ENCODE results near the gene KCTD5.

Gene KCTD5

DNA sequence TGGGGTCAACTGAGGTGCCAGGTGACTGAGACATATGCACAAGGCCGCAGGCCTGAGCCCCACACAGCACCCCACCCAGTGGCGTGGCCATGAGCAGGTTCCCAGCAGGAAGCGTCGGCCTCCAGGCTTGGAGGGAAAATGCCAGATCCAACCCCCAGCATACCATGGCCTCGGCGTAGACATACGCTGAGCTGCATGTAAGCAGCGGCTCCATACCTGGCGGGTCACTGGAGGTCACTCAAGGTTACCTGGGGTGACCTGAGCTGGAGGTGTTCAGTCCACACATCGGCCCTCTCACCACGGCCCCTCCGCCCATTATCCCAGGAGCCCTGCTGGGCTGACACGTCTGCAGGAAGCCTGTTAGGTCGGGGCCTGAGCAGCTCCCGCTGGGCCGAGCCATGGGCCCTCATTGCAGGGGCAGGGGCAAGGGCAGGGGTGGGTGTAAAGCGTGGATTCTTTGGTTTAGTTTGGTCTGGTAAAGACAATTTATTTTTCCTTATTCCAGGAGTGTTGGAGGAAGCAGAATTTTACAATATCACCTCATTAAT is 15.2 kb downstream of the KCTD5 start:
- no peak for DNase-seq (ENCODE audit: low read depth)

DNA sequence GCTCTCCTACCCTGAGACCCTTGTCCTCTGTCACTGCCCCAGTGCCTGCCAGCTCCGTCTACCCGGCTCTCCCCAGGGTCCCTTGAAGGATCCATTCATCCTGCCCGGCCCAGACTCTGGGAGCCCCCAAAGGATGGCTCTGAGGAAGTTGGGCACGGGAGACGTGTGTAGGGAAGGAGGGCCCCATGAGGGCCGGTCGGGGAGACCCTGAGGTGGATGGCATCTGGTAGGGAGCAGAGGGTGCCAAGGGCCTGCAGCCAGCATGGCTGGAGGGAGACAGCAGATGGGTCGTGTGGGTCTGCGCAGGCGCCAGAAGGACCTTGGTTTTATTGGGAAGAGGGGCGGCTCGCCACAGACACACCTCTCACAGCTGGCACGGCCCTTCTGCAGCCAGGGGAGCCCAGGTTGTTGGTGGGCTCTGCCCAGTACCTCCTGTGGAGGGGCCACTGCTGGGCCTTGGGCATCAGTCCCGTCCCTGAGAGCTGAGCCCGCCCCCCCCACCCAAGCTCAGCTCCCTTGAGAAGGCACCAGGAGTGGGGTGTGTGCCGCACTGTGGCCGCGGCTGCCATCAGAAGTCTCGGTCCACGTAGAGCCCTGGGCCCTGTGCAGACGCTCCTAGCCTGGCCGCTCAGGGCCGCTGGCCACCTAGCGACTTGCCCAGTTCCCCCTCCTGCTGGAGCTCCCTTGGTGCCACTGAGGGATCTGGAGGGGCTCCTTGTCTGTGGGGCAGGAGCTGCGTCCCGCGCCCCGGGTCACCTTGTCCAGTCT is 16.0 kb downstream of the KCTD5 start:
- no peak for DNase-seq (ENCODE audit: low read depth)

- DNase-seq (ENCODE audit: low read depth), result no peak
Measured at GRCh38 chr16:2698965-2699750, 16.8 kb downstream of the KCTD5 start.

- no peak for DNase-seq (ENCODE audit: low read depth)
Measured at GRCh38 chr16:2699791-2700600, 17.7 kb downstream of the KCTD5 start.

DNA sequence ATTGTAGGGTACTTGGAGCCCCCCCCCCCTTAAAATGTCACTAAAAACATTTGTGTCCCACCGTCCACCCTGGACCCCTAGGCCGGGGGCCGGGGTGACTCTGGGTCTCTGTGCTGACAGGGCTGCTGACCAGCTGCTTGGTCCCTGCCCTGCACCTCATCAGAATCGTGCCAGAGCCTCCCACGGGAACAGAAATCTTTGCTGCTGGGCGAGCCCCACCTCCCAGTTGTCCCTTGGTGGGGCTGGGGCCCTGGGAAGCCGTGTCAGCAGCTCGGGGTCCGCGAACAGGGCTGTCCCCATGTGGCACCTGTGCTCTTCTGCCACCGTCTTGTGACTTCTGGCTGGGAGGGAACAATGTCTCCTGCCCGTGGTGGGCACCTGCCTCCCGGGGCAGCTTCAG is 18.5 kb downstream of the KCTD5 start:
- no peak for DNase-seq (ENCODE audit: low read depth)

- no peak for DNase-seq (ENCODE audit: low read depth)
Measured at GRCh38 chr16:2701272-2701671, 18.9 kb downstream of the KCTD5 start.

- DNase-seq (ENCODE audit: low read depth), result no peak
Measured at GRCh38 chr16:2701713-2702437, 19.6 kb downstream of the KCTD5 start.

DNA sequence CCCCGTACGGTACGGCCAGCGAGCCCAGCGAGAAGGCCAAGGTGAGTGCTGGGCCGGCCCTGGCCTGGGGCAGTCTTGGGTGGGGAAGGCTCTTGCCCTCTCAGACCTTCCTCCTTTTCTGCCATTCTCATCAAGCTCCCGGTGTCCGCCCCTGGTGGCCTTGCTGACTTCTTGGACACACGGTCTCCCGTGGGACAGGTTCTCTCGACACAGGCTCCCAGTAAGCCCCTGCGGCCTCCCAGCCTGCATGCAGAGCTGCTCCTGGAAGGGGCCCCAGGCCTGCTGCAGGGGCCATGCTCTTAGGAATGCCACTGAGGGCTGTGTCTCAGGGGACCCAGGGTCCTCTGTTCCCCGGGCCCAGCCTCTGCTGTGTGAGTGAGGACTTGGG is 20.1 kb downstream of the KCTD5 start:
- no peak for DNase-seq (ENCODE audit: low read depth)

DNA sequence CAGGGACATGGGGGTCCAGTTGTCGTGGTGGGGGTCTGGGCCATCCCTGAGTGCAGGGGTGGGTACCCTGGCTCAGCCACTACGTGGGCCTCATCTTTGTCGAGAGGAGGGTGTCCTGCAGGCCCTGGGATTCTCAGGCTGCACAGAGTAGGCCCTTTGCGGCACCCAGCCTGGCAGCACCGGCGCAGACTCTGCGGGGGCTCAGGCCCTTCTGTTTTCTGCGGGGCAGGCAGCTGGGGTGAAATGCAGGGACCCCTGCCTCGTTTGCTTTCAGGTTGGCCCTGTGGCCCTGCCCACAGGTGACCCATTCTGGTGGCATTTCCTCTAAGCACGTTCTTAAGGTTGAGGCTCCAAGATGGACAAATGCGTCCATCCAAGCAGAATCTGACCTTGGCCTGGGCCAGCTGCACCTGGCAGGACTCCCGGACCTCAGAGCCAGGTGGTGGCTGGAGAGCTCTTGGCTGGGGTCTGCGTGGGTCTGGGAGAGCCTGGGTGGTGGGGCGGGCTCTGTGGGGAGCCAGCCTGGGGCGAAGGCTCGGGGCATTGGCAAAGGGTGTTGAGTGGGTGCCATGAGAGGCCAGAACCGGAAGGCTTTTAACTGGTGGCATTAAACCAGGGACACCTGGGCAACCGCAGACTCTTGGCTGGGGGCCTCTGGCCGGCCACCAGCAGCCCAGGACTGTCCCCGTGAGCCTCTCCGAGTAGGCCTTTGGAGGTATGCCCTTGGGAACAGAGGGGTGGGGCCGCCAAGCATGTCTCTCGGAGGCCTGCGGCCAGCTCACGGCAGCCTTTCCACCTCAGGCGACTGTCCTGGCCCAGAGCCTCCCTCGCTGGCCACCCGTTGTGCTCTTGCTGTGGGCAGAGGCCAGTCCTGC is 20.8 kb downstream of the KCTD5 start:
- no peak for DNase-seq (ENCODE audit: low read depth)

- no peak for DNase-seq (ENCODE audit: low read depth)
Measured at GRCh38 chr16:2704166-2704982, 22.1 kb downstream of the KCTD5 start.

DNA sequence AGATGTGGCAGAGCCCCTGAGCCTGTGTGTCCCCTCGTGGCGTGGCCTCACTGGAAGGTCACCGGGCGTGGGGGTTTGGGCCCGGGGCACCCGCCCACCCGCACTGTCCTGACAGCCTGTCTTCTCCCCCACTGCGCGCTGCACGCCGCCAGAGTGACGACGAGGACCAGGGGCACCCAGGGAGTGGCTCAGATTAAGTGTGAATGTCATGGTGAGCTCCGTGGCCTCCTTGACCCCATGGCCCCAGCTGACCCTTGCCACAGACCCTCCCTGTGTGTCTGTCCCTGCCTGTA is 22.6 kb downstream of the KCTD5 start:
- no peak for DNase-seq (ENCODE audit: low read depth)

GRCh38 chr16:2705351-2705750 is 23.0 kb downstream of the KCTD5 start:
- DNase-seq (ENCODE audit: low read depth), result no peak

DNA sequence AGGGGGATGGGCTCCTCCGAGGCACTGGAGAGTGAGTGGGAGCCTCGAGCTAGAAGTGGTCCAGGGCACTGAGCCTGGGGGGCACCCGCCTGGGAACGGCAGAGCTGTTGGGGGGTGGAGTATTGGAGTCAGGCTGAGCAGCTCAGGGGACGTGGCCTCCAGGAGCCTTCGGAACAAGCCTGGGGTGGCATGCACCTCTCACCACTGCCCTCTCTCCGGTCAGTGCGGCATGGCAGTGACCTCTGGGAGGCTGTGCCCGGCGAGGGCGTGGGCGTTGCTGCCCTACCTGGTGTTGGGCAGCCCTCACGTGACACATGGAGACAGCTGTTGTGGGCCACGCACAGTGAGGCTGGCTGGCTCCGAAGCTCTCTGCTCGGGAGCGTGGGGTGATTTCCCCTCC is 23.8 kb downstream of the KCTD5 start:
- DNase-seq (ENCODE audit: low read depth), result no peak

GRCh38 chr16:2706611-2707311 is 24.4 kb downstream of the KCTD5 start:
- no peak for DNase-seq (ENCODE audit: low read depth)

DNA sequence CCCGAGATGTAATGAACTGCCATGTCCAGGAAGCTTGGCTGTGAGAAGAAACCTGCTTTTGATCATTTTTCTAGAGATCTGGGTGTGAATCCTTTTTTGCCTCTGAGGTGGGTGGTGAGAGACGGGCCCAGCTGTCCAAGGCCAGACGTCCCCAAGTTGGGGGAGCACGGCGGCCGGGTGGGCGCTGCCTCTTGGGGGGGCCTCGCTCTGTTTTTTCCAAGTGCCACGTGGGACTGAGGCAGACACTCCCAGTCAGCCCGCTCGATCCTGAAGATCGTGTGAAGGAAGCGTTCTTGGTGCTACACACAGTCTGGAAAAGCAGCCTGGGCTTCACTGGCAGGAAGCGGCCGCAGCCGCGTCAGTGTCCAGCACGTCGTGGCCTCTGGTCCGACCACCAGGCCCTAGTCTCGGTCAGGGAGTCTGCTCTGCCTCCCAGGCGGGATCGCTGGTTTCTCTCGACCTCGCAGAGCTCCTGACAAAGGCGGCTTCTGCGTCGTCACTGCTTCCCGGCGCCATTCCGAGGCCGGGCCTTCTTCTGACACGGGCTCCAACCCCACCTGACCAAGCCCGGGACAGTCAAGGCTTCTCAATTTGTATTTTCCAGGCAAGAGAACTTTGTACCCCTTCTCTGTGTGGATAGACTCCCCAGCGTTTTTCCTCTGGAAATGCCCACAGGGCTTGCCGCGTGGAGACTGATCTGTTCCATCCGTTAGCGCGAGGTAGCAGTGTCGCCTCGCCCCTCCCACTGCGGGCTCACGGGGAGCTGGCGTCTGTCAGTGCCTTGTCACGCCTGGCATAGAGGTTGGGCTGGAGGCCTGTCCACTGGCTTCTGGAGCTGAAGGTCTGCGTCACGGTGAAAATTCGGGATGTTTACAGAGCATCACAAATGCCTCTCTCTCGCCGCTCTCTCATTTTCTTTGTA is 25.3 kb downstream of the KCTD5 start:
- no peak for DNase-seq (ENCODE audit: low read depth)

GRCh38 chr16:2708290-2708639 is 25.9 kb downstream of the KCTD5 start:
- DNase-seq (ENCODE audit: low read depth), result no peak

DNA sequence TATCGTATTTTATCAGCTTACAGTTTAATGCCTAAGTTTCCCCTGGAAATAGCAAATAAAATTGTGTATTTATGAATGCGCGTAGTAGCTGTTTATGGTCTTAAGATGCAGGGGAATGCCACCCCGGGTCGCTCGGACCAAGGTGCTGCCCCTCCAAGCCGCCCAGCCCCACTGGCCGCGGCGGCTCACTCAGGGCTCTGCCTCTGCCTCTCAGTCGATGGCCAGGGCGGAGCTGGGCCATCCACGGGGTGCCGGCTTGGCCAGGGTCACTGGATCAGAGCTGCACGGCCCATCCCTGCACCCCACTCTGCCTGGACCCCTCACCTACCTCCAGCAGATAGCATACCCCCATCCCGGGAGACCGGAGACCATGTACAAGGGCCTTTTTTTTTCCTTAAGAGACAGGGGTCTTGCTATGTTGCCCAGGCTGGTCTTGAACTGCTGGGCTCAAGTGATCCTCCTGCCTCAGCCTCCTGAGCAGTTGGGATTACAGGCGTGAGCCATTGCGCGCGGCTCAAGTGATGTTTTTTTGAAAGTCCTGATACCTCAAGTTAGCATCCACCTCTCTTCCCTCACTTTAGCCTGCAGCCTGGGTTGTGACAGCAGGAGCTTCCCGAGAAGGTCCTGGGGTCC is 26.7 kb downstream of the KCTD5 start:
- no peak for DNase-seq (ENCODE audit: low read depth)

GRCh38 chr16:2709588-2709984 is 27.3 kb downstream of the KCTD5 start:
- no peak for DNase-seq (ENCODE audit: low read depth)

Measured in GM04503 (cell line).